Caco-2 (cell line): ENCODE results near the gene KRT15. TPM values are rescaled to one million over a fixed set of nuclear protein-coding genes. Genes with fewer than 3 reads are reported as not detected.
A peak's percentile ranks its signal among the peaks of the same experiment; 100 is the strongest.

Source experiments
- BruUV-seq: library from RNA; stranded (reverse); fragments of 400-500 nt; replicated peaks from 2 replicates; lab custom pipeline; 2021; lab: Mats Ljungman, UMichigan
- CTCF ChIA-PET: fragments of 300-600 bp; sonication (Branson Sonifier 250); formaldehyde crosslinking; loops from one replicate; lab custom pipeline; 2022; ENCODE audit warnings: antibody characterized with exemption; lab: Charles Lee
- POLR2A ChIA-PET: fragments of 300-600 bp; sonication (Branson Sonifier 250); formaldehyde crosslinking; loops from one replicate; lab custom pipeline; 2022; ENCODE audit warnings: antibody characterized with exemption; lab: Charles Lee
- DNase-seq, 2 experiments: peaks; one replicate each; pipeline versions ENCODE4 v3.0.0 to v3.0.0-alpha.2; 2020 to 2022
- H3K27me3 ChIP-seq: replicated peaks from 2 replicates; pipeline ENCODE4 v1.6.0; 2011; ENCODE audit warnings: low read length; ENCODE audit not compliant: control insufficient read depth, insufficient read depth
- H3K36me3 ChIP-seq: 2 replicates; pipeline ENCODE4 v1.5.1; 2011; ENCODE audit warnings: low read length; ENCODE audit not compliant: control insufficient read depth, insufficient read depth
- H3K4me1 ChIP-seq: fragments of 250-450 bp; sonication (Bioruptor Pico); 2 replicates; pipeline ENCODE4 v1.5.1; 2020; ENCODE audit warnings: mild to moderate bottlenecking
- H3K4me3 ChIP-seq: 2 replicates; pipeline ENCODE4 v1.5.1; 2011; ENCODE audit warnings: low read depth, mild to moderate bottlenecking, control low read depth, low read length
- H3K9me3 ChIP-seq: fragments of 250-450 bp; sonication (Bioruptor Pico); 2 replicates; pipeline ENCODE4 v1.5.1; 2020; ENCODE audit warnings: mild to moderate bottlenecking, moderate library complexity
- H3K27ac Mint-ChIP-seq: one replicate; pipeline ENCODE4 v1.8.0; 2022; ENCODE audit warnings: mixed read lengths; ENCODE audit not compliant: unreplicated experiment
- H3K27me3 Mint-ChIP-seq: one replicate; pipeline ENCODE4 v1.8.0; 2022; ENCODE audit warnings: mixed read lengths; ENCODE audit not compliant: insufficient read depth, unreplicated experiment
- H3K36me3 Mint-ChIP-seq: one replicate; pipeline ENCODE4 v1.8.0; 2022; ENCODE audit warnings: mild to moderate bottlenecking, mixed read lengths; ENCODE audit not compliant: insufficient read depth, unreplicated experiment
- H3K4me1 Mint-ChIP-seq: one replicate; pipeline ENCODE4 v1.8.0; 2022; ENCODE audit warnings: low read depth, mixed read lengths; ENCODE audit not compliant: unreplicated experiment
- H3K4me3 Mint-ChIP-seq: one replicate; pipeline ENCODE4 v1.8.0; 2022; ENCODE audit warnings: mild to moderate bottlenecking, moderate library complexity, mixed read lengths; ENCODE audit not compliant: unreplicated experiment
- H3K9me3 Mint-ChIP-seq: one replicate; pipeline ENCODE4 v1.8.0; 2022; ENCODE audit warnings: mixed read lengths; ENCODE audit not compliant: unreplicated experiment
- CTCF ChIP-seq, 2 experiments: fragments of 200-600 bp in 1 of 2; IDR thresholded peaks; 1 replicate in 1 of 2; 2 replicates in 1 of 2; pipeline versions ENCODE4 v1.5.1 to v1.8.0; 2011 to 2022; ENCODE audit warnings: antibody characterized with exemption in 1 of 2, control low read depth in 1 of 2, inconsistent platforms in 1 of 2, low read depth in 1 of 2, low read length in 1 of 2, mild to moderate bottlenecking in 1 of 2, moderate library complexity in 1 of 2; ENCODE audit not compliant: insufficient read depth in 1 of 2, severe bottlenecking in 1 of 2, unreplicated experiment in 1 of 2
- intact Hi-C: fragments of 100-400 bp; cut with micrococcal nuclease; formaldehyde crosslinking; loops from one replicate; pipeline ENCODE4 v1.10.0; 2022; ENCODE audit not compliant: unreplicated experiment
- total RNA-seq: library from RNA; stranded (reverse); gene quantifications from 2 replicates; pipeline ENCODE4 v1.2.3, GENCODE V29; 2022

KRT15 gene
- total RNA-seq, 1 experiment from 2014 or later: 5.3 TPM

- no peaks in the 10 kb centered on the region for H3K27me3 Mint-ChIP-seq
- H3K4me3 Mint-ChIP-seq: no peak overlapping the region
- H3K4me1 Mint-ChIP-seq: peaks cover 18% of the 10 kb centered on the region
- H3K9me3 Mint-ChIP-seq: no peaks in the 10 kb centered on the region
- DNase-seq: no peak
- H3K36me3 Mint-ChIP-seq: peaks cover 1% of the 10 kb centered on the region
- CTCF ChIA-PET: no interaction called here
- BruUV-seq: no TSS peak
- POLR2A ChIA-PET: interaction anchor here (0.8 kb wide), 1 partner anchor 10 kb away, joined by 3 read pairs; no protein-coding TSS in a partner anchor
- H3K36me3 ChIP-seq: no peaks in the 10 kb centered on the region
- no peak overlapping the region for H3K27ac Mint-ChIP-seq
- intact Hi-C loops: no loop called here
- H3K4me3 ChIP-seq: no peak overlapping the region
- no peaks in the 10 kb centered on the region for H3K9me3 ChIP-seq
- TF ChIP-seq CTCF (IDR thresholded peaks at IDR 0.05; ENCODE audit: insufficient read depth in 1 of 2, low read depth in 1 of 2, low read length in 1 of 2, severe bottlenecking in 1 of 2, unreplicated experiment in 1 of 2): no peak
- H3K4me1 ChIP-seq: peaks cover 28% of the 10 kb centered on the region
- H3K27me3 ChIP-seq: no peaks in the 10 kb centered on the region
Observed at GRCh38 chr17:41512546-41513167, 6.0 kb downstream of the KRT15 start.

- Histone ChIP-seq H3K36me3 (no peaks in the 10 kb centered on the region), H3K9me3 (no peaks in the 10 kb centered on the region), H3K27me3 (no peaks in the 10 kb centered on the region), H3K4me3 (no peak overlapping the region), H3K4me1 (peaks cover 38% of the 10 kb centered on the region)
- H3K27ac Mint-ChIP-seq: no peak overlapping the region
- ChIA-PET POLR2A (no interaction called here), CTCF (no interaction called here)
- intact Hi-C loops: no loop called here
- TF ChIP-seq CTCF (IDR thresholded peaks at IDR 0.05; ENCODE audit: insufficient read depth in 1 of 2, low read depth in 1 of 2, low read length in 1 of 2, severe bottlenecking in 1 of 2, unreplicated experiment in 1 of 2): no peak
- peaks cover 19% of the 10 kb centered on the region for H3K4me1 Mint-ChIP-seq
- H3K4me3 Mint-ChIP-seq: no peak overlapping the region
- H3K27me3 Mint-ChIP-seq: no peaks in the 10 kb centered on the region
- DNase-seq: no peak
- no peaks in the 10 kb centered on the region for H3K9me3 Mint-ChIP-seq
- BruUV-seq: no TSS peak
- peaks cover 6% of the 10 kb centered on the region for H3K36me3 Mint-ChIP-seq
Observed at GRCh38 chr17:41511716-41512115, 7.0 kb downstream of the KRT15 start.

GRCh38 chr17:41511116-41511515 lies 7.6 kb downstream of the KRT15 start:
- POLR2A ChIA-PET: no interaction called here
- DNase-seq: peak in 1 of 2 experiments; percentile 69
- Histone ChIP-seq H3K9me3 (no peaks in the 10 kb centered on the region), H3K27me3 (no peaks in the 10 kb centered on the region), H3K4me3 (no peak overlapping the region), H3K4me1 (peaks cover 44% of the 10 kb centered on the region), H3K36me3 (no peaks in the 10 kb centered on the region)
- Mint-ChIP-seq H3K27me3 (no peaks in the 10 kb centered on the region), H3K36me3 (peaks cover 6% of the 10 kb centered on the region), H3K9me3 (no peaks in the 10 kb centered on the region), H3K27ac (no peak overlapping the region), H3K4me1 (peaks cover 25% of the 10 kb centered on the region), H3K4me3 (no peak overlapping the region)
- intact Hi-C loops: no loop called here
- CTCF ChIA-PET: no interaction called here
- no peak for TF ChIP-seq CTCF (IDR thresholded peaks at IDR 0.05; ENCODE audit: insufficient read depth in 1 of 2, low read depth in 1 of 2, low read length in 1 of 2, severe bottlenecking in 1 of 2, unreplicated experiment in 1 of 2)
- BruUV-seq: no TSS peak
